ENCODE results near the gene VAMP3. TPM values are rescaled to one million over a fixed set of nuclear protein-coding genes. Genes with fewer than 3 reads are reported as not detected.

VAMP3 gene
- total and polyA plus RNA-seq, 9 of the 15 experiments (the other 6 are each of a cell fraction or from before 2014, with no cell fraction given): 27.1 to 71.3 (median 47.5) TPM

DNA sequence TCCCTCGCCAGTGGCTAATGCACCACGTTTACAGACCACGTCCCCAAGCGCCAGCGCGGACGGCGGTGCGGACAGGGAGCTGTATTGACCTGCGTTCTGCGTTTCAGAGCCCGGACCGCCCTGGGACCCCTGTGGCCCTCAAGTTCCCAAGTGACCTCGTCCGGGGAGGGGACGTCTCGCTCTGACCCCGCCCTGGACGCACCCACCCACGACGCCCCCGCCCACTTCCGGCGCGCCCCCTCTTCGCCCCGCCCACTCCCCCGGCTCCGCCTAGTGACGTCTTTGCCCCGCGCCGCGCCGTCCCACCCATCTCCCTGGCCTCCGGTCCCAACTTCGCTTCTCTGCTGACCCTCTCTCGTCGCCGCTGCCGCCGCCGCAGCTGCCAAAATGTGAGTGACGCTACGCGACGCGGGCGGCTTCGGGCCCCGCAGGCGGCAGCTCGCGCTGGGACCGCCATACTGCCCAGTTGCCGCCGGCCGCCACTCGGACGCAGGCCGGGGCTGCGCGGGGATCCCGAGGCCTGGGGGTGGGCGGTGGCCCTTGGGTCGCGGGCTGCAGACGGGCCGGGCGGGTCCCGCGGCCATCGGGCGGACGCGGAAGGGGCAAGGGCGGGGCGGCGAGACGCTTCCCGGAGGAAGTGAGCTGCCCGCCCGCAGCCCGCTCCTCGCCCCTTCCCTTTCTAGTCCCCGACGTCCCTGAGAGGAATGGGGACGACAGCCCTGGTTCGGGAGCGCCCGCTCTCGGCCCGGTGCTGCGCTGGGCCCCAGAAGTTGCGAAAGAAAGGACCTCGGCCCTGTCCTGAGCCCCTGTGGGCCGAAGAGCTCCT, at the start of gene VAMP3 (continued):
- TF ChIP-seq, protein P1, sequence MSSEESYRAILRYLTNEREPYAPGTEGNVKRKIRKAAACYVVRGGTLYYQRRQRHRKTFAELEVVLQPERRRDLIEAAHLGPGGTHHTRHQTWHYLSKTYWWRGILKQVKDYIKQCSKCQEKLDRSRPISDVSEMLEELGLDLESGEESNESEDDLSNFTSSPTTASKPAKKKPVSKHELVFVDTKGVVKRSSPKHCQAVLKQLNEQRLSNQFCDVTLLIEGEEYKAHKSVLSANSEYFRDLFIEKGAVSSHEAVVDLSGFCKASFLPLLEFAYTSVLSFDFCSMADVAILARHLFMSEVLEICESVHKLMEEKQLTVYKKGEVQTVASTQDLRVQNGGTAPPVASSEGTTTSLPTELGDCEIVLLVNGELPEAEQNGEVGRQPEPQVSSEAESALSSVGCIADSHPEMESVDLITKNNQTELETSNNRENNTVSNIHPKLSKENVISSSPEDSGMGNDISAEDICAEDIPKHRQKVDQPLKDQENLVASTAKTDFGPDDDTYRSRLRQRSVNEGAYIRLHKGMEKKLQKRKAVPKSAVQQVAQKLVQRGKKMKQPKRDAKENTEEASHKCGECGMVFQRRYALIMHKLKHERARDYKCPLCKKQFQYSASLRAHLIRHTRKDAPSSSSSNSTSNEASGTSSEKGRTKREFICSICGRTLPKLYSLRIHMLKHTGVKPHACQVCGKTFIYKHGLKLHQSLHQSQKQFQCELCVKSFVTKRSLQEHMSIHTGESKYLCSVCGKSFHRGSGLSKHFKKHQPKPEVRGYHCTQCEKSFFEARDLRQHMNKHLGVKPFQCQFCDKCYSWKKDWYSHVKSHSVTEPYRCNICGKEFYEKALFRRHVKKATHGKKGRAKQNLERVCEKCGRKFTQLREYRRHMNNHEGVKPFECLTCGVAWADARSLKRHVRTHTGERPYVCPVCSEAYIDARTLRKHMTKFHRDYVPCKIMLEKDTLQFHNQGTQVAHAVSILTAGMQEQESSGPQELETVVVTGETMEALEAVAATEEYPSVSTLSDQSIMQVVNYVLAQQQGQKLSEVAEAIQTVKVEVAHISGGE (CRISPR knock-in tag; IDR thresholded peaks at IDR 0.05): peak in 1 of 3 experiments; percentile 61; a peak in 2 of 6 replicates
- TF ChIP-seq, protein P2, sequence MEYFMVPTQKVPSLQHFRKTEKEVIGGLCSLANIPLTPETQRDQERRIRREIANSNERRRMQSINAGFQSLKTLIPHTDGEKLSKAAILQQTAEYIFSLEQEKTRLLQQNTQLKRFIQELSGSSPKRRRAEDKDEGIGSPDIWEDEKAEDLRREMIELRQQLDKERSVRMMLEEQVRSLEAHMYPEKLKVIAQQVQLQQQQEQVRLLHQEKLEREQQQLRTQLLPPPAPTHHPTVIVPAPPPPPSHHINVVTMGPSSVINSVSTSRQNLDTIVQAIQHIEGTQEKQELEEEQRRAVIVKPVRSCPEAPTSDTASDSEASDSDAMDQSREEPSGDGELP (CRISPR knock-in tag; IDR thresholded peaks at IDR 0.05; ENCODE audit: borderline replicate concordance): peak; percentile 57
- peak; percentile 29 for TF ChIP-seq U2AF1 (optimal IDR thresholded peaks at IDR 0.05; ENCODE audit: low read depth, low read length)
- peak; percentile 93 for TF ChIP-seq GABPA (tag; conservative IDR thresholded peaks at IDR 0.05; ENCODE audit: low read depth)
- peak; percentile 65; the same call in 1 of the 2 replicates for TF ChIP-seq CEBPG (CRISPR knock-in tag; IDR thresholded peaks at IDR 0.05)
- peak in 1 of 2 experiments; percentile 63; a peak in 2 of 4 replicates for TF ChIP-seq CEBPG (tag; conservative IDR thresholded peaks at IDR 0.05 in 1 of 2, IDR thresholded peaks at IDR 0.05 in 1 of 2)
- no peak for TF ChIP-seq HNRNPUL1 (IDR thresholded peaks at IDR 0.05; ENCODE audit: low read length)
- no peak for TF ChIP-seq TRIM28 (IDR thresholded peaks at IDR 0.05)
- peak; percentile 33; the same call in 1 of the 2 replicates for TF ChIP-seq EP400 (IDR thresholded peaks at IDR 0.05)
- peak; percentile 74; the same call in 1 of the 2 replicates for TF ChIP-seq GATAD2B (IDR thresholded peaks at IDR 0.05; ENCODE audit: borderline replicate concordance)
- TF ChIP-seq, protein P3, sequence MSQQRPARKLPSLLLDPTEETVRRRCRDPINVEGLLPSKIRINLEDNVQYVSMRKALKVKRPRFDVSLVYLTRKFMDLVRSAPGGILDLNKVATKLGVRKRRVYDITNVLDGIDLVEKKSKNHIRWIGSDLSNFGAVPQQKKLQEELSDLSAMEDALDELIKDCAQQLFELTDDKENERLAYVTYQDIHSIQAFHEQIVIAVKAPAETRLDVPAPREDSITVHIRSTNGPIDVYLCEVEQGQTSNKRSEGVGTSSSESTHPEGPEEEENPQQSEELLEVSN (IDR thresholded peaks at IDR 0.05; ENCODE audit: borderline replicate concordance in 1 of 2, extremely low read depth in 1 of 2, insufficient read depth in 1 of 2, insufficient read length in 1 of 2, low read depth in 1 of 2, low read length in 1 of 2, poor library complexity in 1 of 2, severe bottlenecking in 1 of 2): peak; percentile 48 to 58
- no peak for TF ChIP-seq SRSF1 (IDR thresholded peaks at IDR 0.05; ENCODE audit: low read depth, low read length)
- TF ChIP-seq, protein P4, sequence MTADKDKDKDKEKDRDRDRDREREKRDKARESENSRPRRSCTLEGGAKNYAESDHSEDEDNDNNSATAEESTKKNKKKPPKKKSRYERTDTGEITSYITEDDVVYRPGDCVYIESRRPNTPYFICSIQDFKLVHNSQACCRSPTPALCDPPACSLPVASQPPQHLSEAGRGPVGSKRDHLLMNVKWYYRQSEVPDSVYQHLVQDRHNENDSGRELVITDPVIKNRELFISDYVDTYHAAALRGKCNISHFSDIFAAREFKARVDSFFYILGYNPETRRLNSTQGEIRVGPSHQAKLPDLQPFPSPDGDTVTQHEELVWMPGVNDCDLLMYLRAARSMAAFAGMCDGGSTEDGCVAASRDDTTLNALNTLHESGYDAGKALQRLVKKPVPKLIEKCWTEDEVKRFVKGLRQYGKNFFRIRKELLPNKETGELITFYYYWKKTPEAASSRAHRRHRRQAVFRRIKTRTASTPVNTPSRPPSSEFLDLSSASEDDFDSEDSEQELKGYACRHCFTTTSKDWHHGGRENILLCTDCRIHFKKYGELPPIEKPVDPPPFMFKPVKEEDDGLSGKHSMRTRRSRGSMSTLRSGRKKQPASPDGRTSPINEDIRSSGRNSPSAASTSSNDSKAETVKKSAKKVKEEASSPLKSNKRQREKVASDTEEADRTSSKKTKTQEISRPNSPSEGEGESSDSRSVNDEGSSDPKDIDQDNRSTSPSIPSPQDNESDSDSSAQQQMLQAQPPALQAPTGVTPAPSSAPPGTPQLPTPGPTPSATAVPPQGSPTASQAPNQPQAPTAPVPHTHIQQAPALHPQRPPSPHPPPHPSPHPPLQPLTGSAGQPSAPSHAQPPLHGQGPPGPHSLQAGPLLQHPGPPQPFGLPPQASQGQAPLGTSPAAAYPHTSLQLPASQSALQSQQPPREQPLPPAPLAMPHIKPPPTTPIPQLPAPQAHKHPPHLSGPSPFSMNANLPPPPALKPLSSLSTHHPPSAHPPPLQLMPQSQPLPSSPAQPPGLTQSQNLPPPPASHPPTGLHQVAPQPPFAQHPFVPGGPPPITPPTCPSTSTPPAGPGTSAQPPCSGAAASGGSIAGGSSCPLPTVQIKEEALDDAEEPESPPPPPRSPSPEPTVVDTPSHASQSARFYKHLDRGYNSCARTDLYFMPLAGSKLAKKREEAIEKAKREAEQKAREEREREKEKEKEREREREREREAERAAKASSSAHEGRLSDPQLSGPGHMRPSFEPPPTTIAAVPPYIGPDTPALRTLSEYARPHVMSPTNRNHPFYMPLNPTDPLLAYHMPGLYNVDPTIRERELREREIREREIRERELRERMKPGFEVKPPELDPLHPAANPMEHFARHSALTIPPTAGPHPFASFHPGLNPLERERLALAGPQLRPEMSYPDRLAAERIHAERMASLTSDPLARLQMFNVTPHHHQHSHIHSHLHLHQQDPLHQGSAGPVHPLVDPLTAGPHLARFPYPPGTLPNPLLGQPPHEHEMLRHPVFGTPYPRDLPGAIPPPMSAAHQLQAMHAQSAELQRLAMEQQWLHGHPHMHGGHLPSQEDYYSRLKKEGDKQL (CRISPR knock-in tag; IDR thresholded peaks at IDR 0.05; ENCODE audit: borderline replicate concordance): 0 out of 2 replicates have a peak, but pooled peaks have one; percentile 38
- peak; percentile 62; the same call in 1 of the 2 replicates for TF ChIP-seq CTBP1 (IDR thresholded peaks at IDR 0.05; ENCODE audit: borderline replicate concordance)
